Activated T-cell treated with anti-CD3 and anti-CD28 coated beads for 4 hours (primary cell): ENCODE data around the gene GK.
"Not testable (repeated sequence)": the region's sequence is repeated elsewhere in the genome, so short reads cannot be mapped to it uniquely, and the experiment has no call there.

ENCODE experiments used
- DNase-seq: peaks from one replicate; pipeline ENCODE4 v3.0.0-alpha.2; 2020

GK gene

DNA sequence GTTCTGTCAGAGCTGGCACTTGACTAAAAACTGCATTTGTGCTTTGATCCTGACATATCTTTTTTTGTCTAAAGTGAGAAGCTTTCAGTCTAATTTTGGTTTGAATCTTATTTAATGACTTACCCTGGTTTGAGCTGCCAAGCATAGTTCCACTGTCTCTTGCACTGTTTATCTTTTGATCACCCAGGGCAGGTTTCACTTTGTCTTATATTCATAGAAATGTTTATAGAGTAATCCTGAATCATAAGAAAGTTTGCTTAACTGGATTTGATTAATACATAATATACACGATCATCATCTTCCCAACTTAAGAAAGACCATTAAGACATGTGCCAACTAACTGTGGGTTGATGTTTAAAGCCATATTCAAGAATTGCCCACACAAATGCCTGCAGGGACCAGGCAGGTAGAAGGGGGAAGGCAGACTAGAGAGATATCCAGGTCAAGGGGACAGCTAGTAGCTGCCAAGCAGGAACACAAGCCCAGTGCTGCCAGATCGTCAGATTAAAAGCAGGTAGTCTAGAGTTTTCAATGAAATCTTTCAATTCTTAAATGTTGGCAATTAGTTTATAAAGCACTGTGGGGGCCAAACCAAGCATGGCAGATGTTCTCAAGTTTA lies 1.9 kb downstream of the GK start:
- DNase-seq, result no peak

GRCh38 chrX:30655991-30656390 lies 2.8 kb downstream of the GK start:
- DNase-seq, result no peak

GRCh38 chrX:30657196-30658161 lies 4.3 kb downstream of the GK start:
- DNase-seq, result no peak

DNA sequence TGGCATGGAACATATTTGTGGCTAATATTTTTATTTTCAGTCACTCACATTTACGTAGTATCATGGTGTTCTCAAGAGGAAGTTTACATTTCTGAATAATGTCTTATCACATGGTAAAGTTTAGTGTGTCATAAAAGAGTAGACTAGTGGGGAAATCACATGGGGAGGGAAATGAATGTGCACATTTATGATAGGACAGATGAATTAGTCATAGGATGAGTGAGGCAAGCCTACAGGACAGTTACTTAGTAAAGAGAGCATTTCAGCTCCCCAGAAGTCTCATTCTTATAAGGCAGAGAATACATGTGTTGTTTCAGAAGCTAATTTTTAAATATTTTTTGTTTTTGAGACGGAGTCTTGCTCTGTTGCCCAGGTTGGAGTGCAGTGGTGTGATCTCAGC lies 6.2 kb downstream of the GK start:
- no peak for DNase-seq

DNA sequence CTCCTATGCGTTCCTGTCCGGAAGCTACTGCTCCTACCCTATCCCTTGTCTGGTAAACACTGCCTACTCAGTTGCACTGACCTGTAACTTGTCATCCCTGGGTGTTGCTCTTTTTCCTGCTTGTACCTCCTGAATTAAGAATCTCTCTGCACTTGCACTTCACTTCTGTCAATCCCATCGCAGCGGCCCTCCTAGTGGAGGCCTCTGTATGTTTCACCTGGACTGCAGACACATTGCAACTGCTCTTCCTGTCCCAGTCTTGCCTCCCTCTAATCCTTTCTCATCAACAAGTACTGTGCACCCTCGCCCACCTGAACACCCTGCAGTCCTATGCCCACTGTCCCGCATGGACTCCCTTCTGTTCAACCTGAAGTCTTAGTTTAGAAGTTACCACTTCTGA lies 8.0 kb downstream of the GK start:
- DNase-seq, result no peak

DNA sequence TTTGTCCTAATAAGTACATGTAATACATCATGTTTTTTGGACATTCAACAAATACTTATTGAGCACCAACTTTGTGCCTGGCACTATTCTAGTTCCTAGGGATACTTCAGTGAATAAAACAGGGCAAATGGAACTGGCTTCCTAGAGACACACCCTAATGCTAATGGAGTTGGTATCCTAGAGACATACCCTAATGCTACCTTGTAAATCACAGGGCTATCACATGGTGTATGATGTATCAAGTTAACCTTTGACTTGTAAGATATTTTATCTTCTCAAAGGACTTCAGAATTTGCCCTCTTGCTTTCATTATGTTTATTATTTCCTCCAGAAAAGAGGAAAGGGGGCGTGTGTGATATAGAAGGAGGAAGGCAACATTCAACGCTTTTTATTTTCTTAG lies 10.1 kb downstream of the GK start:
- no peak for DNase-seq

DNA sequence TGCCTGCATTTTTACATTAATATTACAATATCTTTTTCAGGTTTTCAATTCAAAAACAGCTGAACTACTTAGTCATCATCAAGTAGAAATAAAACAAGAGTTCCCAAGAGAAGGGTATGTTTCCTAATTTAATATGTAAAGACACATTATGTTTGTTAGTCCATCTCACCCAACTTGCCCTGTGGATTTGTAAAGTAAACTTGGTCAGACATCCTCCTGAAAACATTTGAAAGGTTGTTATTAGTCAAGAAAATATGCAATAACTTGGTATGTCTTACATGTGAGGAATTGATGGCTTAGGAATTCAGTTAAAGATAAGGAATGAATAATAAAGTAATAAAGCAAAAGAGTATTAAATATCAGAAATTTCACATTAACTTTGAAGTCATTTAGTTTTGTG lies 12.2 kb downstream of the GK start:
- no peak for DNase-seq

DNA sequence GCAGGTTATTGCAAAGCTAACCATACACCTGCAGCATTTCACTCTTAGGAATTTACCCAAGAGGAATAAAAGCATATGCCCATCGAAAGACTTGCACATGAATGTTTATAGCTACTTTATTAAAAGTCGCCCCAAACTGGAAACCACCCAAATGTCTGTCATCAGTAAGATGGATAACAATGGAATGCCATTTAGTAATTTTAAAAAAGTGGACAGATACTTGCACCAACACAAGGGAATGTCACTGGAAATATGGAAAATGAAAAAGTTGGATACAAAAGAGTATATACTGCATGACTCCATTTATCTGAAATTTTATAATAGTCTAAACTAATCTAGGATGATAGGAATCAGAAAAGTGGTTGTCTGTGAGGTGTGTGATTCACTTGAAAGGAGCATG lies 12.9 kb downstream of the GK start:
- DNase-seq, result no peak

DNA sequence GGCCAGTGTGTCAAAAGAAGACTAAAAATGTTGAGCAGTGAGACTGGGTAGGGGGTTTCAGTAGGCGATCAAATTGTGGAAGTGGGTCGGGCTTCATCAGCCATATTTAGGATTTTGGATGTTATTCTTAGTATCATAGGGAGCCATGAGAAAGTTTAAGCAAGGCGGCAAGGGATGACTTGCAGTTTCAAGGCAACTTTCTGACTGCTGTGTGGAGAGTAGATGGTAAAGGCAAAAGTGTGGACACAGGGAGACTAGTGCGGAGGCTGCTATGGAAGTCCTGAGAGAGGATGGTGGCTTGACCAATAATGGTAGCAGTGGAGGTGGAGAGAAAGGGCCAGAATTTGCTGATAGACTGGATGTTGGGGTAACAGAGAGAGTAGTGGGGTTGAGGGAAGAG lies 15.4 kb downstream of the GK start:
- no peak for DNase-seq

- DNase-seq, result not testable (repeated sequence)
Measured at GRCh38 chrX:30671189-30671588, 18.0 kb downstream of the GK start.

- DNase-seq, result no peak
Measured at GRCh38 chrX:30673127-30673796, 20.0 kb downstream of the GK start.

DNA sequence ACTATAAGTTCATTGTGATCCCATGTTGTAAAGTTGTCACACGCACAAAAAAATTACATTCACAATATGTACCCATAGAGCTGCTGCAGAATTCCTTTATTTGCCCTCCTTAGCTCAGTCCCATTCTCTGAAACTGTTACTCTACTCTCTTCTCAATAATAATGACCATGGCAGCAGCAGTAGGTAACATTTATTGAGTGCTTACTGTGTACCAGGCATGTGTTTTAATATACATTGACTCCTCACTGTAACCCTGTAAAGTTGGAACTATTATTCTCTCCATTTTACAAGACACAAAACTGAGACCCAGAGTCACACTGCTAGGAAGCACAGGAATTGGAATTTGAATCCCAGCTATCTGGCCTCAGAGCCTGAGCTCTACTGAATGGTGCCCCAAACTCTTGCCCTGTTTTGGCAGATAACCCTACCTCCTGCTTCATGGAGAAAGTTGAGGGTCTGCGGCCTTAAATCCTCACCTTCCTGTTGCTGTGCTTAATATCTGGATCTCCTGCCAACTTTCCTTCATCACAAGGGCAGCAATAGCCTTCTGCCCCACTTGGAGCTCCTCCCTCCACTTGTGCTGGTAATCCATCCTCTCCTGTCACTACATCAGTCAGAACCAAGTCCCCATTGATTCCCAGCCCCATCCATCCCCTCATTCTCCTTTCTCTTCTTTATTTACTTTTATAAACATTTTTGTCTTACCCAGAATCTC lies 20.8 kb downstream of the GK start:
- no peak for DNase-seq

- DNase-seq, result no peak
Measured at GRCh38 chrX:30674799-30675198, 21.6 kb downstream of the GK start.

DNA sequence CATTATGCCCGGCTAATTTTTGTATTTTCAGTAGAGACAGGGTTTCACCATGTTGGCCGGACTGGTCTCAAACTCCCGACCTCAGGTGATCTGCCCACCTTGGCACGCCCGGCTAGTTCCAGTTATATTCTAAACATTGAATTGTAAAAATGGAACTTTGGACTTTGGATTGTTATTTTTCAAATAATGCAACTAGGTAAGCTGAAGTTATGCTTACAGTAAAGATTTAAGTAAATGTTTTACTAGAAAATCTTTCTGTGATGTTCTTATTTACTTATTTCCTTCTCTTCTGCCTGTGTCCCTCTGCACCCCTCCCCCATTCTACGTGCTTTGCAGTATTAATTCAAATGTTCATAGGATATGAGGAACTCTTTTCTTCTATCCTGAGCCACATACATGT lies 26.1 kb downstream of the GK start:
- DNase-seq, result no peak

- DNase-seq, result no peak
Measured at GRCh38 chrX:30680618-30681017, 27.4 kb downstream of the GK start.

GRCh38 chrX:30688641-30689040 lies 35.4 kb downstream of the GK start:
- DNase-seq, result no peak

DNA sequence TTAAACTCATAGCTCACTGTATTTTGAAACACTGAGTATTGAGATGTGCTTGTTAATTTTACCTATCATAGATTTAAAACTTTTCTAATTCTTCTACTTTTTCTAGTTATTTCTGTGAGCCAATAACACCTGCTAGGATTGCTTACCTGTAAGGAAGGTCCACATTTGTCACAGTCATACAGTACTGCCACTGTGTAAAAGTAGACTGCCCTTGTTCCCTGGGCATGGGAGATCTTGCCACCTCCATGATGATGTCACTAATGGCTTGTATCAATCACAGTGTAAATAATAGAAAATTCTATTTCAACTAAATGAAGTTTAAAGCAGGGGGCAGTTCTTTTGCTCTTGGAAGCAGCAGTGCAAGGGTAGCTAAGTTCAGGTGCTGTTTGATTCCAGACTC lies 35.9 kb downstream of the GK start:
- no peak for DNase-seq

DNA sequence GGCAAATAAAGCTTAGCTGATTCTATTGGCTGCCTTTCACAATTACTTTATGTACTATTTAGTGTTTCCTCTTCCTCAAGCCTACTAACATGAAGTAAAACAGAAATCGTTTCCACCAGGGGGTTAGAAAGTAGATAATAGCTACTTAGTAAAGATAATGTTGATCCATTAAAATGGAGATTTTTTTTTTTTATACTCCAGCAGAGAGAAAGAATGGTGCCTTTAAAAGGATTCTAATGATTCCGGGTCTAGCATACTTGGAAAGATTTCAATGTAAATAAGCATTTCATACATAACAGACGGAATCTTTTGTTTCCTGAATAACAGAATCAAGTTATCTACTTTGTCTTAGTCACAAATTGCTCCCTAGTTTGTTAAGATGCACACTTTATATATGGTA lies 37.1 kb downstream of the GK start:
- no peak for DNase-seq

- no peak for DNase-seq
Measured at GRCh38 chrX:30693999-30694650, 40.9 kb downstream of the GK start.

GRCh38 chrX:30702736-30703135 lies 49.5 kb downstream of the GK start:
- DNase-seq, result no peak

DNA sequence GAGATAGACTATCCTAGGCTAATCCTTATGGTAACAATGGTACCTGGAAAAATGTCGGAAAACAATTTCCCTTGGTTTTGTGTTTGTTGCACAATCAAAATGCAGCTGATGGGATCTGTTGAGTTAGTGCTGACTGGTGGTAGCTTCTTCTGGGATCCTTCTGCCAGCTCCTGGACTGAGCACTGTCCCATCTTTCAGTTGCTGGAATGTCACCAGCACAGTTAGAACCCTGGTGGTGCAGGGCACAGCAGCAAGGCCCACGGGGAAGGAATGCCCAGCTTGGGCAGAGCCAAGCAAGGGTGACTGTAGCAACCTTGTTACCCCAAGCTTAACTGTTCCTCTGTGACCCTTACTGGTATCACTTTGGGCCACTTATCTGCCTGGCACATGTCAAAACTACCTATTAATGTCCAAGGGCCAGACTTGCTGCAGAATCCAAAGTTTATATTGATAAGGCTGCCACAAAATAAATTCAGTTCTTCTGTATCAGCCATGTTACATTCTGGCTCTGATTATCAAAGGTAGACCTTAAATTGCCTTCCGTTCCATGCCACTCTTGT lies 53.1 kb downstream of the GK start:
- no peak for DNase-seq

GRCh38 chrX:30712214-30712613 lies 59.0 kb downstream of the GK start:
- no peak for DNase-seq
